ENCODE results near the gene SEMA5B.

SEMA5B gene

DNA sequence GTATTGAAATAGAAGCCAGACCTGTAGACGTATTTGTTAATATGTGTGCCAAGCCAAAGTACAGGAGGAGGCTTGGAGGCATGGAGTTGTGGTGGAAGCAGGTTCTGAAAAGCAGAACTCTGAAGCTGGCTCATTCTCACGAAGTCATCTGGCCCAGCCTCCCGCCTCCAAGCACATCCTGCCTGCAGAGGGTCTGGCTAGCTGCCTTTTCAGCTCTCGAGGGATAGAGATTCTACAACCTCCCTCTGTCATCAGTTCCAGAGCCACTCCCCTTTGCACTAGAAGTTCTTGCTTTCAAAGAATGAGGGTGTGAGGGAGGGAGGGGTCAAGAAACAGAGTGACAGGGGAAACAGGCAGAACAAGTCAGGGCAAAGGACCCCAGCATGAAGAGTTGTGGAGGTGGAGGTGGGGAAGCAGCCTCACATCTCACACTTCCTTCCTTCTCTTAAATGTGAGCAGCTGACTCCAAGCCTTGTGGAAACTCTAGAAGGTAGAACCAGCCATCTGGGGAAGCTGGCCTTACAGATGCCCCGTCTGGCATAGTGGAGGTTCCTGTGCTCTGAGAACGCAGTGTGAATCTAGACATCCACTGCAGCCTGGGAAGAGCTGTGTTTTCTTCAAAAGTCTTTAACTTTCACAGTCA lies 137.4 kb downstream of the SEMA5B start:
- DNase-seq, result peak; percentile 49

- peak; percentile 15 for DNase-seq
Observed at GRCh38 chr3:122886946-122887345, 140.6 kb downstream of the SEMA5B start.

- no peak for DNase-seq
Observed at GRCh38 chr3:122886251-122886650, 141.3 kb downstream of the SEMA5B start.

DNA sequence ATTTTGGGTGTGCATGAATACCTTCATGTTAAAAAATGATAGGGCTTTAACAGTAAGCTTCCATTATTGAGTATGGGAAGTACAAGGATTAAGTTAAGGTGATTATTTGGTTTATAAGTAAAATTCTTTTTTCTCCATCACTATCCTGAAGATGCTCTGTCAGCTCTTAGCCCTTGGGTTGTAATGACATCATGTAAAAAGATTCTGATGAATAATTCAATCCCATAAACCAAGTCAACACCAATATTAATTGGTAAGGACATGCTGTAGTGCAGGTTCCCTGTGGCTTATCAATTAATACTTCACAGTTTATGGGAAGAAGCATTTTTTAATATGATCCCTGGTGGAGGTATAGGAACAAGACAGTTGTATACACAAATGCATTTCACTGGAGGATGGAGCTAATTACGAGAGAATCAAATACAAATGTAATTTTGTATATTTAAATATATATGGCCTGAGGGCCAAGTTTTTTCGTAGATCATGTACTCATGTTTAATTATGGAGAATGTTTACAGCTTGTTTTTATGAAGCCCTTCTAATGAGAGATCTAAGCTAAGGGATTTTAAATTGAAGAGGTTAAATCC lies 145.1 kb downstream of the SEMA5B start:
- DNase-seq, result no peak

- DNase-seq, result no peak
Observed at GRCh38 chr3:122880624-122881023, 146.9 kb downstream of the SEMA5B start.

DNA sequence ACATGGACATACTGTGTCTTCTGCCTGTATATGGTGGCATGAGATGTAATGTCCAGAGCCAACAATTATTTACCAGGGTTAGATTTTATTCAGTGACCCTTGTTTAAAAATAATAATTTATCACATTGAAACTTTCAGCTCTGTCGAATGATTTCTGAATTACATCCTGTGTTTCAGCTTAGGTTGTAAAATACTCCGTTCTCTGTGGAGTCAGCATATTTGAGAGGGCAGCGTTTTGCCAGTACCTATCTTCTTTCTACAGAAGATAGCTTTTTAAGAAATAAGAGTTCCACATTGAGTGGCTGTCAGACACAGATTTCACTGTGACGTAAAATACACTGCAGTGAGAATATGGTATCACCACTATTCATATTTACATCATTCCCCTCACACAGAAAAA lies 147.4 kb downstream of the SEMA5B start:
- DNase-seq, result no peak

DNA sequence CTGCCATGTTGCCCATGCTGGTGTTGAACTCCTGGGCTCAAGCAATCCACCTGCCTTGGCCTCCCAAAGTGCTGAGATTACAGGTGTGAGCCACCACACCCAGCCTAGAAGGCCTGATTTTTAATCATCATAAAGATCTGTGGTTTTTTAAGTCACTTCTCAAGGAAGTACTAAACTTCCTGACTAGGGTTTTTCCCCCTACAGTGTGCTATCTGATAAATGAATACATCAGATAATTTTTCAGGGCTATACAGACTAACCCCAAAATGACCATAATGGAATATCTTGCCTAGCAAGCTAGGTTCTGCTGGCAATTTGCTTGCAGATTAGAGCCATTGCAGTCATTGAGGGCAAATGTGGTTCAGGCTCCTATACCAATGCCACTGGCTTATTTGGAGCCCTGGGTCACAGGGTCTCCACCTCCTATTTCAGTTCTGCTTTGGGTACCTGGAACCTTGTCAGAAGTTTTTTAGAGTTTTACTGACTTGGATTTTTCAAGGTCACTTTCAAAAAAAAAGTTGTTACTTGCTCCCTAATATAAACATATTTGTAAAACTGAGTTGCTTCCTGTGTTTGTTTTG lies 151.9 kb downstream of the SEMA5B start:
- DNase-seq, result no peak

GRCh38 chr3:122873741-122874515 lies 153.6 kb downstream of the SEMA5B start:
- DNase-seq, result no peak

DNA sequence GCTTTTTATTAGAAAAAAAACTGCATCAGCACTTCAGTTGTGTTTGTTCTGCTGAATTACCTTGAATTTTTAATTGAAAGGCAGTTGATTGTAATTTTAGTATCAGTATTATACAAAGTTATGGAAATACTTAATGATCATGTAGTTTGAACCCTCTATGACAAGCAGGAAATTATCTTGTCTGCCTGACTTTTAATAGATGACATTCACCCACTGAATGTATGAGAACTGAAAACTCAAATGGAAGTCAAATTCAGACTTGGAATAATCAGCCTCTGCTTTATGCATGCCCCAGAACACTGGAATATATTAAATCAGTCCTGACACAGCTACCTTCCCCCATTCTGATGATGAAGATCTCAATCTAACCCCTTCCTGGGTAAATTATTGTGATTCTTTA lies 159.2 kb downstream of the SEMA5B start:
- no peak for DNase-seq

DNA sequence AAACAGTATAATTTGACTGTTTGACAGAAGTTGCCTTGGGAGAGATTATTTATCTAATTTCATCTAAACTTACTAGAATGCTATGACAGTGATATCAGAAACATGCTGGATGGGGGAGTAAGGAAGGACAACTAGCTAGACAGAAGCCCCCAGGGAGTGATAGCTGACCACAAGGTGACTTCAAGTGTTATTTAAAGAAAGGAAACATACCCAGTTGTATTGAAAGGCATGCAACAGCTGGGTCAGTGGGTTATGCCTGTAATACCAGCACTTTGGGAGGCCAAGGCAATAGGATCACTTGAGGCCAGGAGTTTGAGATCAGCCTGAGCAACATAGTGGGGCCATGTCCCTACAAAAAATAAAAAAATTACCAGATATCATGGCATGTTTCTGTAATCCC lies 163.1 kb downstream of the SEMA5B start:
- DNase-seq, result no peak

GRCh38 chr3:122862381-122862780 lies 165.2 kb downstream of the SEMA5B start:
- DNase-seq, result no peak

All from inflammatory macrophage treated with lipopolysaccharide for 4 hours (primary cell).